ENCODE results near the gene CNN2.

Gene CNN2

DNA sequence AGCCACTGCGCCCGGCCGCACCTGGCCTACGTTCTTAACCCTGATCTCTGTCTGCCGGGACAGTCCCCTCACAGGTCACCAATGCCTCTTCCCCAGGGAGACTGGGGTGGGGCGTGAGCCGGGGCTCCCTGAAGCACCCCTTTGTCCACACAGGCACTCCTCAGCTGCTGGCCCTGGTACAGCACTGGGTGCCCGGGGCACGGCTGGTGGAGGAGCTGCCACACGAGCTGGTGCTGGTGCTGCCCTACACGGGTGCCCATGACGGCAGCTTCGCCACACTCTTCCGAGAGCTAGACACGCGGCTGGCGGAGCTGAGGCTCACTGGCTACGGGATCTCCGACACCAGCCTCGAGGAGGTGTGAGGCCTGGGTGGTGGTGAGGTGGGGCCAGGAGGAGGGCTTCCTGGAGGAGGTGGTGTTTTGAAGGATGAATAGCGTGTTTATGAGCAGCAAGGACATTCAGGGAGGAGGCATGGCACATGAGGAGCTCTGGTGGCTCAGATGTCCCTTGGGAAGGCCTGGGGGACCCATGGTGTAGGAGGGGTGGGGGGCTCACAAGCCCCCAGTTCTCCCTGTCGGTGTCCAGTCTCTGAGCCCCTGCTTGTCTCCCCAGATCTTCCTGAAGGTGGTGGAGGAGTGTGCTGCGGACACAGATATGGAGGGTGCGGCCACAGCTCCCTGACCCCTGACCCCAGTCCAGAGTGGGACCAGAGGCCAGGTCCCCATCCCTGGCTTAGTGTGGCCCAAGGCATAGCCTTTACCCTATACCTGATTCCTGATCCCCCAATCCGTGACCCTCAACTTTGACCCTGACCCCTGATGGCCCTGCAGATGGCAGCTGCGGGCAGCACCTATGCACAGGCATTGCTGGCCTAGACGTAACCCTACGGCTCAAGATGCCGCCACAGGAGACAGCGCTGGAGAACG lies 27.0 kb downstream of the CNN2 start:
- no peak for DNase-seq

DNA sequence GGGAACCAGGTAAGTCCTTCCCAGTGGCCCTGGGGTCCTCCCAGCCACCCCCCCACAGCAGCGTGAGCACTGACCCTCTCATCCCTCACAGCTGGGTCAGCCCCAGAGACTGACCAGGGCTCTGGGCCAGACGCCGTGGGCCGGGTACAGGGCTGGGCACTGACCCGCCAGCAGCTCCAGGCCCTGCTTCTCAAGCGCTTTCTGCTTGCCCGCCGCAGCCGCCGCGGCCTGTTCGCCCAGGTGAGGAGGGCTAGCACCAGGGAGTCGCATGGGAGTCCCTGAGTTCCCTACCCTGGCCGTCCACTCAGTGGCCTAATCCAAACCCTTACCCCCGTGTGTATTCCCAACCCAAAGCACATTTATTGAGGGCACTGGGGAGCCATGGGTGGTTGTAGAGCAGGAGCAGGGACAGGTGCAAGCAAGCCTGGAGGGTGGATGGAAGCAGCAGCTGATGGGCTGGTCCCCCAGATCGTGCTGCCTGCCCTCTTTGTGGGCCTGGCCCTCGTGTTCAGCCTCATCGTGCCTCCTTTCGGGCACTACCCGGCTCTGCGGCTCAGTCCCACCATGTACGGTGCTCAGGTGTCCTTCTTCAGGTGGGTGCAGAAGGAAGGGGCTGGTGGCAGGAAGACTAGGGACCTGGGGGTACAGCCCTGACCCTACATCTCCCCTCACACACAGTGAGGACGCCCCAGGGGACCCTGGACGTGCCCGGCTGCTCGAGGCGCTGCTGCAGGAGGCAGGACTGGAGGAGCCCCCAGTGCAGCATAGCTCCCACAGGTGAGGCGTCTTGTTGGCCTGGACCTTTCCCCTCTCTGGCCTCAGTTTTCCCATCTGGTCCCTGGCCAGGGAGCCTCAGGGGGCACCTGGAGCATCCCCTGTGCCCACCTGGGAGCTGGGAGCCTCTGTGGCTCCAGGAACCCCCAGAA lies 28.0 kb downstream of the CNN2 start:
- no peak for DNase-seq

DNA sequence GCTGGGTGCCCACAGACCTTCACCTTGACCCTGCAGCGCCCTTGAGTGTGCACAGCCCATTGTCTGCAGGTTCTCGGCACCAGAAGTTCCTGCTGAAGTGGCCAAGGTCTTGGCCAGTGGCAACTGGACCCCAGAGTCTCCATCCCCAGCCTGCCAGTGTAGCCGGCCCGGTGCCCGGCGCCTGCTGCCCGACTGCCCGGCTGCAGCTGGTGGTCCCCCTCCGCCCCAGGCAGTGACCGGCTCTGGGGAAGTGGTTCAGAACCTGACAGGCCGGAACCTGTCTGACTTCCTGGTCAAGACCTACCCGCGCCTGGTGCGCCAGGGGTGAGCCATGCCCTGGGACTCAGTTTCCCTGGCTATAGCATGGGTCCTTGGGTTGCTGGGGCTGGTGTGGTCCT lies 28.6 kb downstream of the CNN2 start:
- no peak for DNase-seq

DNA sequence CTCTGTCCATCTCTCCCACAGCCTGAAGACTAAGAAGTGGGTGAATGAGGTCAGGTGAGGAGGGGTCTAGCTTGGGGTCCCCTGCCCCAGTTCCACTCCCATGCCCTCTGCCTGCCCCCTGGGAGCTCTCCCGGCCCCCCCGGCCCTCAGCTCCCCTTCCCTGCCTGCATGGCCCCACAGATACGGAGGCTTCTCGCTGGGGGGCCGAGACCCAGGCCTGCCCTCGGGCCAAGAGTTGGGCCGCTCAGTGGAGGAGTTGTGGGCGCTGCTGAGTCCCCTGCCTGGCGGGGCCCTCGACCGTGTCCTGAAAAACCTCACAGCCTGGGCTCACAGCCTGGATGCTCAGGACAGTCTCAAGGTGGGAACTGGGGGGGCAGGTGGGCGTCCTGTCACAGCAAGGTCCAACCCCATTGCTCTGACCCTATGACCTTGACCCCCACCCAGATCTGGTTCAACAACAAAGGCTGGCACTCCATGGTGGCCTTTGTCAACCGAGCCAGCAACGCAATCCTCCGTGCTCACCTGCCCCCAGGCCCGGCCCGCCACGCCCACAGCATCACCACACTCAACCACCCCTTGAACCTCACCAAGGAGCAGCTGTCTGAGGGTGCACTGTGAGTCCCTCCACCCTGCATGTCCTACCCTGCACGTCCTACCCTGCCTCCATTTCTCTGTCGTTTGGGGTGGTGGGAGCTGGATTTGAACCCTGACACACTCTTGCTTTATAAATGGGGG lies 29.6 kb downstream of the CNN2 start:
- DNase-seq, result no peak

DNA sequence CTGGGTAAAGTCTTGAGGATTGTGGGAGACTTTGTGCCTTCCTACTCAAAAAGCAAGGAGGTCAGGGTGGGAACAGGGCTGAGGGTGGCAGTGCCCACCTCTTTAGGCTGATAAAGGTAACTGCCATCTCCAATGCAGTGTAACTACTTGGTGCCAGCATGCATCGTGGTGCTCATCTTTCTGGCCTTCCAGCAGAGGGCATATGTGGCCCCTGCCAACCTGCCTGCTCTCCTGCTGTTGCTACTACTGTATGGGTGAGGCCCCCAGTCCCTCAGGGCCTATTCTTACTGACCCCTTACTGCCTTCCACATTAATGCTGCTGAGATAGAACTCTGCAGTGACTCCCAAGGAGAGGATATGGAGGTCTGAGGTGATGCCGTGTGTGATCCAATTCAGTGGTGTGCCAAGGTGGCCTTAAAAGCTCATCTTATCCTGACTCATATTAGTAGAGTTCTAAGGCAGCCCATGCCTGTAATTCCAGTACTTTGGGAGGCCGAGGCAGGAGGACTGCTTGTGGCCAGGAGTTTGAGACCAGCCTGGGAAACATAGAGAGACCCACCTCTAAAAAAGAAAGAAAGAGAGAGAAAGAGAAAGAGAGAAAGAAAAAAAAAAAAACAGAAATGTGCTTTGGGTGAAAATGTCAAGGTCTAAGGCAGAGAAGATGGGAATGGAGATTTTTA lies 30.9 kb downstream of the CNN2 start:
- DNase-seq, result no peak

DNA sequence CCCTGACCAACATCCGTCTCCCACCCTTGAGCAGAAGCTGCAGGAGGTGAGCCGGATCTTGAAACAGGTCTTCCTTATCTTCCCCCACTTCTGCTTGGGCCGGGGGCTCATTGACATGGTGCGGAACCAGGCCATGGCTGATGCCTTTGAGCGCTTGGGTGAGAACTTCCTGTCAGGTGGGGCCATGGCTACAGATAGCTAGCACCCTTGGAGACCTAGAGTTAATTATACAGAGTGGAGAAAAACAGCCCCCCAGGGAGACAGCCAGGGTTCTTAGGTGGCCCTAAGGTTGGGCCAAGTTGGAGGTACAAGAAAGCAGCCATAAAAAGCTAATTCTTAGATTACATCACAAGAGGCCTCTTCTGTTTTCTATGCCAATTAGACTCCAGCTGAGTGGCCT lies 31.7 kb downstream of the CNN2 start:
- no peak for DNase-seq

DNA sequence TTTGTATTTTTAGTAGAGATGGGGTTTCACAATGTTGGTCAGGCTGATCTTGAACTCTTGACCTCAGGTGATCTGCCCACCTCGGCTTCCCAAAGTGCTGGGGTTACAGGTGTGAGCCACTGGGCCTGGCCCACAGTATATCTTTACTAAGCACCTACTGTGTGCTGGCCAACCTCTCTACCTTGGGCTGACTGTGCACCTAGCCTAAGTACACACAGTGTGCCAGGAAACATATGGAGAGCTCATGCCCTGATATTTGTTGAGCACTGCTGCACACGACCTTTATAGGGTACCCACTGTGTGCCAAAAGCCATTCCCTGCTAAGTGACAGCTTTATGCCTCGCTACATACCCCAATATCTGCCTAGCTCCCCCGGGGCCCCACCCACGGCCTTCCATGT lies 34.3 kb downstream of the CNN2 start:
- no peak for DNase-seq

DNA sequence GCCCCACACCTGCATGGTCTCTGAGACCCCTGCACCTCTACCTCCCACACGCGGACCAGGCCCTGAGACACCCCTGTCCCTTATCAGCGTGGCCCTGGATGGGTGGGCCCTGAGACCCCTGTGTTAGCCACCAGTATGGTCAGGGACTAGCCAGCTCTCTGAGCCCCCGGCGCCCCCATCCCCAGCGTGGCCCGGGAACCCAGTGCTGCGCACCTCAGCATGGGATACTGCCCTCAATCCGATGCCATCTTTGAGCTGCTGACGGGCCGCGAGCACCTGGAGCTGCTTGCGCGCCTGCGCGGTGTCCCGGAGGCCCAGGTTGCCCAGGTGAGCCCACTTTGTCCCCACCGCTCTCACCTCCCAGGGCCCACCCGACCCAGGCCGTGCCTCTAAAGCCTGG lies 35.6 kb downstream of the CNN2 start:
- DNase-seq, result no peak

DNA sequence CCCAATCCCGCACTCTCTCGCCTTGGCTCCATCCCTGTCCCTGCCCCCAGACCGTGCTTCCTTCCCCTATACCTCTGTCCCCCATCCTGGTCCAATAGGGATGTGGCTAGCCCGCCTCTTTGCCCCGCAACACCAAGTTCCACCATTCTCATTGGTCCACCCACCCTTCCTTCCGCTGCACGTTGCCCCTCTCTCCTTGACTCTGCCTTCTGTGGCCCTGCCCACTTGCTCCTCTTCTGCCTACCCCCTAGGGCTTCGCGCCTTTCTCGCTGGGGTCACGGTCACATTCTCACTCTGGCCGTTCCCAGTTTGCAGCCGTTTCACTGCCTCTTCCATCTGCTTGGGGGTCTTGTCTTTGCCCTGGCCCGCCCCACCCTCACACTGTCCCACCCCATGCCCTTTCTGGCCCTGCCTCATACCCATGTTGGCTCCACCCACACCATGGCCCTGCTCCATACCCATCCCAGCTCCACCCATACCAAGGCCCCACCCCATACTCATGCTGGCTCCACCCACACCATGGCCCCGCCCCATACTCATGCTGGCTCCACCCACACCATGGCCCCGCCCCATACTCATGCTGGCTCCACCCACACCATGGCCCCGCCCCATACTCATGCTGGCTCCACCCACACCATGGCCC lies 36.1 kb downstream of the CNN2 start:
- no peak for DNase-seq

DNA sequence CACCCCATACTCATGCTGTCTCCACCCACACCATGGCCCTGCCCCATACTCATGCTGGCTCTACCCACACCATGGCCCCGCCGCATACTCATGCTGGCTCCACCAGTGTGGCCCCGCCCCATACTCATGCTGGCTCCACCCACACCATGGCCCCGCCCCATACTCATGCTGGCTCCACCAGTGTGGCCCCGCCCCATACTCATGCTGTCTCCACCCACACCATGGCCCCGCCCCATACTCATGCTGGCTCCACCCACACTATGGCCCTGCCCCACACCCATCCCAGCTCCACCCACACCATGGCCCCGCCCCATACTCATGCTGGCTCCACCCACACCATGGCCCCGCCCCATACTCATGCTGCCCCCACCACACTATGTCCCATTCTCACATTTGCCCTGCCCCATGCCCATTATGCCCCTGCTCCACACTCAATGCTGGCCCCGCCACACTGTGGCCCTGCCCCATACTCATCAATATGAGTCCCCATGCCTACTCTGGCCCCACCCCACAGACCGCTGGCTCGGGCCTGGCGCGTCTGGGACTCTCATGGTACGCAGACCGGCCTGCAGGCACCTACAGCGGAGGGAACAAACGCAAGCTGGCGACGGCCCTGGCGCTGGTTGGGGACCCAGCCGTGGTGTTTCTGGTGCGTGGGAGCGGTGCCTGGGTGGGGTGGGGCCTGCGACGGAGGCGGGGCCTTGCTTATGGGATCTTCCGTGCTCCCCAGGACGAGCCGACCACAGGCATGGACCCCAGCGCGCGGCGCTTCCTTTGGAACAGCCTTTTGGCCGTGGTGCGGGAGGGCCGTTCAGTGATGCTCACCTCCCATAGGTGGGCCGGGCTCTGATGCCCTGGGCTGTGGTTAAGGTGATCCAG lies 36.9 kb downstream of the CNN2 start:
- no peak for DNase-seq

DNA sequence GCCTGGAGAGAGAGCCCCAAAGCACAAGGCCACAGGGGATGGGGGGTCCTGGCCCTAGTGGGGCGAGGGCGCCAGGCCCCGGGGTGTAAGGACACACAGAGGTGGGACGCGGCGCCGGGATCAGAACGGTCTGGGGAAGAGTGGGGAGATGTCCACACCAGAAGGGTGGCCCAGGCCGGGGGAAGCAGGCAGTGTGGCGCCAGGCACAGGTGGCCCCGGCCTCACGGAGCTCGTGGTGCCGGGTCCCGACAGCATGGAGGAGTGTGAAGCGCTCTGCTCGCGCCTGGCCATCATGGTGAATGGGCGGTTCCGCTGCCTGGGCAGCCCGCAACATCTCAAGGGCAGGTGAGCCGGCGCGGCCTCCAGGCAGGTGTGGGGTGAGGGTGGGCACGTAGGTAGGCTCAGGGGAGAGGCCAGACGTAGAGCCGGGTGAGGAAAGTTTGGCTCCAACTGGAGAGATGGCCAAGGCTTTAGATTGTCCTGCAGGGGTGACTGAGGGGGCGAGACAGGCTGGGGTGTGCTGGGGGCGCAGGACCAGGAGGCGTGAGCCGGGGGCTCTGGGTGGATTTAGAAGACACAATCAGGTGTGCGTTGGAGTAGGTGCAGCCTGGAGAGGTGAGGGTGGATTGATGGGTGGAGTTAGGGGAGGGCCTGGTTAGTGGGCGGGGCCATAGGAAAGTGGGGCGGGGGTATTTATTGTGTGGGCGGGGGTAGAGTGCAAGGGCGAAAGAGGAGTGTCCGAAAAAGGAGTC lies 37.7 kb downstream of the CNN2 start:
- no peak for DNase-seq

DNA sequence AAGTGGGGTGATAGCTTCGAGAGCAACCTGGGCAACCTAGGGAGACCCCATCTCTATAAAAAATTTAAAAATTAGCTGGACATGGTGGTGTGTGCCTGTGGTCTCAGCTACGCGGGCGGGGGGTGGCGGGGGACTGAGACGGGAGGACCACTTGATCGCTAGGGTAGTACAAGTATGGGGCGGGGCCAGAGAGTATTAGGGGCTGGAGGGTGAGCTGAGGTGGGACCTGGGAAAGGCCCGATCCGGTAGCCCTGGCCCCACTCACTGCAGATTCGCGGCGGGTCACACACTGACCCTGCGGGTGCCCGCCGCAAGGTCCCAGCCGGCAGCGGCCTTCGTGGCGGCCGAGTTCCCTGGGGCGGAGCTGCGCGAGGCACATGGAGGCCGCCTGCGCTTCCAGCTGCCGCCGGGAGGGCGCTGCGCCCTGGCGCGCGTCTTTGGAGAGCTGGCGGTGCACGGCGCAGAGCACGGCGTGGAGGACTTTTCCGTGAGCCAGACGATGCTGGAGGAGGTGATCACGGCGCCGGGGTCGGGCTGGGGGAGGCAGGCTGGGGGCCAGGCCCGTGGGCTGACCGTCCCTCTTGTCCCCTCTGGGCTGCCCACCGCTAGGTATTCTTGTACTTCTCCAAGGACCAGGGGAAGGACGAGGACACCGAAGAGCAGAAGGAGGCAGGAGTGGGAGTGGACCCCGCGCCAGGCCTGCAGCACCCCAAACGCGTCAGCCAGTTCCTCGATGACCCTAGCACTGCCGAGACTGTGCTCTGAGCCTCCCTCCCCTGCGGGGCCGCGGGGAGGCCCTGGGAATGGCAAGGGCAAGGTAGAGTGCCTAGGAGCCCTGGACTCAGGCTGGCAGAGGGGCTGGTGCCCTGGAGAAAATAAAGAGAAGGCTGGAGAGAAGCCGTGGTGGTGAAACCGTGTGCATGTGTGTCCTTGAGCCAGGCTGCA lies 38.5 kb downstream of the CNN2 start:
- DNase-seq, result no peak

DNA sequence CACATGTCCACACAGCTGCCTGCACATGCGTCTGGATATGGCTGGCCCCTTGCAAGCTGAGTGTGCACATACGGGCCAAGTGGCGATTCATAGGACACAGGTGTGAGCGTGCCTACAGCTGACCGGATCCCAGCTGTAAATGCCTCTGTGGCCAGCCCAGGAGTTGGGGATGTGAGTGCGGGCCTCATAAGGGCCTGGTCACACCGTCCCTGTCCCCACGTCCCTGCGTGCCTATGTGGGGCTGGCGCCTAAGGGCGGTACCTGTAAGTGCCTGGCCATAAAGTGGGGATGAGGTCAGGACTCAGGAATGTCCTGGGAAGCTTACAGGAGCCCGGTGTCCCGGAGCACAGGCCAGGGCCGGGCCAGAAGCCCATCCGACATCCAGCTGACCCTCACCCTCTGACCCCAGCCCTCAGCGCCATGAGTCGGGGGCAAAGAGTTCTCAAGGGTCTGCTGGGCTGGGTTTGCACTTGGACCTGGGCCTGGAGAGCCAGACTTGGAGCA lies 39.2 kb downstream of the CNN2 start:
- no peak for DNase-seq

DNA sequence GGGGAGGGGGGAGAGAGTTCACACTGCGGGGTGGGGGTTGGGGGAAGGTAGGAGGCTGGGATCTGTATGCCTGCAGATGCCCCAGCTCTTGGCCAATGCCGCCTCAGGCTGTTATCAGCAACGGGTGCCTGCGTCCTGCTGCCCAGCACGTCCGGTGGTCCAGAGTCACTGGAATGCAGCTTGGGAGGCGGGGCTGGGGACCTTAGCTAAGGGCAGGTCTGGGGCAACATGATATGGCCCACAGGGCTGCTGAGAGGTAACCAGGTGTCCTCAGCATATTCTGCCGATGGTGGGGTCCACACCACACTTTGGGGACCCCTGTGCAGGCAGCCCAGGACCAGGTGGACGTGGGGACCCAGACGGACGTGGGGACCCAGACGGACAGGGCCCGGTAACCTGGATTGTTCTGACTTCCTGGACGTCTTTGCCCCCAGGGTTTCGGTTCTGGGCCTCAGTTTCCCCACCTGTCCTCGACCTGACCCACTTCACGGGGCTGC lies 39.9 kb downstream of the CNN2 start:
- no peak for DNase-seq

DNA sequence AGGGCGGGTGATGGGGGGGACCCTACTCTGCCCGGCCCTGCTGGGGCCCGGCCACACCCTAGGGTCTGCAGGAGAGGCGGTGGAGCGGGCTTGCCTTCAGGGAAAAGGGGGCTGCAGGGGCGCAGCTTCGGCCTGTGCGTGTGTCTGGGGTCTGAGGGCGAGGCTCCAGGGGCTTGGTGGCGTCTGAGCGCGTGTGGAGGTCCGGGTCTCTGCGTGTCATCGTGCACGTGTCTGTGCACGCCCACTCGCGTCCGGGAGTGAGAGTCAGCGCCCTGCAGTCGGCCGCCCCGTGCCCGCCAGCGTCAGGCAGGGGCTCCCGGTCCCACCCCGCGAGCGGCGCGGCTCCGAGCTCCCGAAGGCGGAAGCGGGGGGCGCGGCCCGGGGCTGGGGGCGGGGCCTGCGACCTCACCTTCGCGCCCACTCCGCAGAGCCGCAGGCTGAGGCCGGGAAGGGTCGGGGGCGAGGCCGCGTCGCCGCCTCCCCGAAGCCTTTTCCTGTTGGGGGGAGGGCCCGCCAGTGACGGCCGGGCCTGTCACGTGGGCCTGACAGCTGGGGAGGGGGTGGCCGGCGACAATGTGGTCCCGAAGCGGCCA lies 40.4 kb downstream of the CNN2 start, which contains the start of gene ARHGAP45:
Gene ARHGAP45 (plus strand): TSS at position 420 of the 593 bp plus-strand sequence. CDS start 239 bp downstream, outside the sequence.
- no peak for DNase-seq

DNA sequence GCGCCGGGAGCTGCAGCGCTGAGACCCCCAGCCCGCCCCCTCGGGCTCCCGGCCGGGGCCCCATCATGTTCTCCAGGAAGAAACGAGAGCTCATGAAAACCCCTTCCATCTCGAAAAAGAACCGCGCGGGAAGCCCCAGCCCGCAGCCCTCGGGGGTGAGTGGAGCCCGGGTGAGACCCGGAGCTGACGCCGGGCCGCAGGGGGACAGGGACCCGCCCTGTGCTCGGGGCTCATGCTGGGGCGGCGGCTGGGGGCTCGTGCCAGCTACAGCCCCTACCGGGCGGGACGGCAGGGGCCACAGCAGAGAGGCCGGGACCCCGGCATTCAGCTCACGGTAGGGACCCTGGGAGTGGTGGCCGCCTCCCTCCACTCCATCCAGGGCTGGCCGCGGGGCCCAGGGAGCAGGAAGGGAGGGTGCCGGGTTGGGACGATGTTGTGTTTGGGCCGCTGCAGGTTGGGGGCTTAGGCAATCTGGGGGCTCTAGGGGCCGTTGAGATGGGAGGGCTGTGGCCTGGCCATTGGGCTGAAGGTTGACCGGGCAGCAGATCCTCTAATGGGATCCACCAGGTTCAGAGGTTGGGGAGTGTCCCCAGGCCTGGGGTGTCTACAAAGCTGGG lies 41.0 kb downstream of the CNN2 start:
- no peak for DNase-seq

Measured in NCI-H2081 treated with DMSO at 0.1 percent for 48 hours (cell line).